Central memory CD8-positive, alpha-beta T cell (primary cell): ENCODE measurements around the gene NIPAL4.
"Not testable (repeated sequence)": the region's sequence is repeated elsewhere in the genome, so short reads cannot be mapped to it uniquely, and the experiment has no call there.

Experiments used
- ATAC-seq: fragments of 150-1000 bp; cut with Tn5 transposase; replicated peaks from 2 replicates; pipeline ENCODE4 v1.10.0; 2022; ENCODE audit warnings: mild to moderate bottlenecking, moderate FRiP score, moderate number of reproducible peaks; ENCODE audit not compliant: poor library complexity, severe bottlenecking; ENCODE audit errors: extremely low read depth
- DNase-seq, 2 donors: peaks; one replicate each; pipeline ENCODE4 v3.0.0; 2021; ENCODE audit warnings: low spot score in 2 of 2
- H3K27ac Mint-ChIP-seq: one replicate; pipeline ENCODE4 v1.8.0; 2022; ENCODE audit warnings: low read depth, mild to moderate bottlenecking, moderate library complexity, mixed read lengths
- H3K27me3 Mint-ChIP-seq: one replicate; pipeline ENCODE4 v1.8.0; 2022; ENCODE audit warnings: mixed read lengths
- H3K36me3 Mint-ChIP-seq: one replicate; pipeline ENCODE4 v1.8.0; 2022; ENCODE audit warnings: mild to moderate bottlenecking, moderate library complexity, mixed read lengths; ENCODE audit not compliant: insufficient read depth
- H3K4me1 Mint-ChIP-seq: one replicate; pipeline ENCODE4 v1.8.0; 2022; ENCODE audit warnings: mixed read lengths
- H3K4me3 Mint-ChIP-seq: one replicate; pipeline ENCODE4 v1.8.0; 2022; ENCODE audit warnings: mild to moderate bottlenecking, moderate library complexity, mixed read lengths
- H3K9me3 Mint-ChIP-seq: one replicate; pipeline ENCODE4 v1.8.0; 2022; ENCODE audit warnings: mixed read lengths

NIPAL4 gene

DNA sequence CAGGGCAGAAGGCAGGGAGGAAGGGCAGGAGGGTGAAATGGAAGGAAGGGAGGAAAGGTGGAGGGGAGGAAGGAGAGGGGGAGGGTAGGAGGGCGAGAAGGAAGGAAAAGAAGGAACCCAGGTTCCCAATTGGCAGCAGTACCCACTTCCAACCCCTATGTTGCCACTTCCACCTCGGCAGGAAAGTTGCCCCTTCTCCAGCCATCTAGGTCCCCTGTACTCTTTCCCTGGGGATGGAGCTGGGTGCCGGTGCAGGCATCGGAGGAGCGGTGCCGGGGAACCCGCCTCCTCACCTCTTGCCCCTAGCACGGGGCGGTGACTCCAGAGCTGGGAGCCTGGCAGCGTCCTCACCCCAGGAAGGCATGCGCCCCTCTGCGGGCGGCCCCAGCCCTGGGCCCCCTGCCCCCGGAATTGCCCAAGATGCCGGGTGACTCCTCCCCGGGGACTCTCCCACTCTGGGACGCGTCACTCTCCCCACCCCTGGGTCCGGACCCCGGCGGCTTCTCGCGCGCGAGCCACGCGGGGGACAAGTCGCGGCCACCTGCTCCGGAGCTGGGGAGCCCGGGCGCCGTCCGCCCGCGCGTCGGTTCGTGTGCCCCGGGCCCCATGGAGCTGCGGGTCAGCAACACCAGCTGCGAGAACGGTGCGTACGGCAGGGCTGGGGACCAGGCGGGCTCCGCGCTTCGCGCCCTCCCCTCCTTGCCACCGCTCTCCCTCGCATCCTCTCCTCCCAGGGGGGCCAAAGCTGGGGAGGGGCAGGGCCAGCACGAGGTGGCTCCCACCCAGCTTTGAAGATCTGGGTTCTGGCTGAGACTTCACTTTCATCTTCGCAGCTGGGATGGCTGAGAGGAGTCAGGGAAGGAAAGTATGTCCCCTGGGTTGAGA lies at the start of gene NIPAL4:
Gene NIPAL4 (plus strand): TSS at position 499 of the 885 bp plus-strand sequence. CDS start 108 bp downstream, at position 607.
- peaks cover 15% of the 10 kb centered on the region for H3K27me3 Mint-ChIP-seq

DNA sequence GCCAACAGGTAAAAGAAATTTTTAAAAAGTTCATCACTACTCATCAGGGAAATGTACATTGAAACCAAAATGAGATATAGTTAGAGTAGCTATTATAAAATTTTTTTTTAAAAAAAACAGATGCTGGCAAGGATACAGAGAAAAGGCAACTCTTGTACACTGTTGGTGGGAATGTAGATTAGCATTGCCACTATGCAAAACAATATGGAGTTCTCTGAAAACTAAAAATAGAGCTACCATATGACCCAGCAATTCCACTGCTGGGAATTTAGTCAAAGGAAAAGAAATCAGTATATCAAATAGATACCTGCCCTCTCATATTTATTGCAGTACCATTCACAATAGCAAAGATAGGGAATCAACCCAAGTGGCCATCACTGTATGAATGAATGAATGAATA lies 44.2 kb upstream of the NIPAL4 start:
- no peaks in the 10 kb centered on the region for H3K36me3 Mint-ChIP-seq
- no peak overlapping the region for H3K4me3 Mint-ChIP-seq
- H3K9me3 Mint-ChIP-seq = no peaks in the 10 kb centered on the region
- ATAC-seq = no peak
- H3K4me1 Mint-ChIP-seq = no peaks in the 10 kb centered on the region
- no peak for DNase-seq
- H3K27me3 Mint-ChIP-seq = peaks cover 41% of the 10 kb centered on the region
- H3K27ac Mint-ChIP-seq = no peak overlapping the region

More for the DNA sequence above, at the start of gene NIPAL4:
- peaks cover 18% of the 10 kb centered on the region for H3K4me1 Mint-ChIP-seq
- H3K4me3 Mint-ChIP-seq = peak within 1 kb of the TSS; percentile 63
- no peak for DNase-seq
- H3K36me3 Mint-ChIP-seq = no peaks in the 10 kb centered on the region
- H3K9me3 Mint-ChIP-seq = no peaks in the 10 kb centered on the region
- H3K27ac Mint-ChIP-seq = peak within 1 kb of the TSS; percentile 42
- no peak for ATAC-seq

DNA sequence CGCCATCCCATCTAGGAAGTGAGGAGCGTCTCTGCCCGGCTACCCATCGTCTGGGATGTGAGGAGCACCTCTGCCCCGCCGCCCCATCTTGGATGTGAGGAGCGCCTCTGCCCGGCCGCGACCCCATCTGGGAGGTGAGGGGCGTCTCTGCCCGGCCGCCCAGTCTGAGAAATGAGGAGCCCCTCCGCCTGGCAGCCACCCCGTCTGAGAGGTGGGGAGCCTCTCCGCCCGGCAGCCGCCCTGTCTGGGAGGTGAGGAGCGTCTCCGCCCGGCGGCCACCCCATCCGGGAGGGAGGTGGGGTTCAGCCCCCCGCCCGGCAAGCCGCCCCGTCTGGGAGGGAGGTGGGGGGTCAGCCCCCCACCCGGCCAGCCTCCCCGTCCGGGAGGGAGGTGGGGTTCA lies 40.5 kb upstream of the NIPAL4 start:
- H3K27me3 Mint-ChIP-seq = peaks cover 15% of the 10 kb centered on the region
- H3K27ac Mint-ChIP-seq, ATAC-seq, H3K4me3 Mint-ChIP-seq, H3K9me3 Mint-ChIP-seq, DNase-seq, H3K36me3 Mint-ChIP-seq, H3K4me1 Mint-ChIP-seq: not testable (repeated sequence)

DNA sequence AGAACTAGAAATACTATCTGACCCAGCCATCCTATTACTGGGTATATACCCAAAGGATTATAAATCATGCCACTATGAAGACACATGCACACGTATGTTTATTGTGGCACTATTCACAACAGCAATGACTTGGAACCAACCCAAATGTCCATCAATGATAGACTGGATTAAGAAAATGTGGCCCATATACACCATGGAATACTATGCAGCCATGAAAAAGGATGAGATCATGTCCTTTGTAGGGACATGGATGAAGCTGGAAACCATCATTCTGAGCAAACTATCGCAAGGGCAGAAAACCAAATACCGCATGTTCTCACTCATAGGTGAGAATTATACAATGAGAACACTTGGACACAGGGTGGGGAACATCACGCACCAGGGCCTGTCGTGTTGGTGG lies 30.1 kb upstream of the NIPAL4 start:
- not testable (repeated sequence) for H3K9me3 Mint-ChIP-seq, H3K4me1 Mint-ChIP-seq, H3K27me3 Mint-ChIP-seq, H3K36me3 Mint-ChIP-seq, H3K4me3 Mint-ChIP-seq, ATAC-seq, DNase-seq, H3K27ac Mint-ChIP-seq

DNA sequence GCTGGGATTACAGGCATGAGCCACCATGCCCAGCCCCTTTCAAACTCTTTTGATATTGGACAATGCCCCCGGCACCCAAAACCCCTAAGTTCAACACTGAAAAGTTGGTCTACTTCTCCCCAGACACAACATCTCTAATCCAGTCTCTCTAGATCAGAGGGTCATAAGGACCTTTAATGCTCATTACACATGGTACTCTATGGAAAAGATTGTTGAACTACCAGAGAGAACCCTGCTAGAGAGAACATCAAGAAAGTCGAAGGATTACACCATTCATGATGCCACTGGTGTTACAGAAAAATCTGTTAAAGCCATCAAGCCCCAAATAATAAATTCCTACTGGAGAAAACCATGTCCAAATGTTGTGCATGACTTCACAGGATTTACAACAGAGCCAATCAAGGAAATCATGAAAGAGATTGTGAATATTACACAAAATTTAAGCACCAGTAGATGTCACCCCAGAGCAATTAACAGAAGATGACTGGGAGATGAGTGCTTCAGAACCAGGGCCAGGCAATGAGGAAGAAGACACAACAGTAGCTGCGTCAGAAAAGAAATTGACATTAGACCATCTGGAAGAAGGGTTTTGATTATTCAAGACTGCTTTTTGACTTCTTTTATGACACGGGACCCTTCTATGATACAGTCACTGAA lies 28.3 kb upstream of the NIPAL4 start:
- H3K27me3 Mint-ChIP-seq = peaks cover 24% of the 10 kb centered on the region
- no peak for DNase-seq
- ATAC-seq = peak; percentile 76
- H3K4me1 Mint-ChIP-seq = peaks cover 6% of the 10 kb centered on the region
- peaks cover 3% of the 10 kb centered on the region for H3K36me3 Mint-ChIP-seq
- H3K4me3 Mint-ChIP-seq = no peak overlapping the region
- H3K9me3 Mint-ChIP-seq = no peaks in the 10 kb centered on the region
- H3K27ac Mint-ChIP-seq = no peak overlapping the region

DNA sequence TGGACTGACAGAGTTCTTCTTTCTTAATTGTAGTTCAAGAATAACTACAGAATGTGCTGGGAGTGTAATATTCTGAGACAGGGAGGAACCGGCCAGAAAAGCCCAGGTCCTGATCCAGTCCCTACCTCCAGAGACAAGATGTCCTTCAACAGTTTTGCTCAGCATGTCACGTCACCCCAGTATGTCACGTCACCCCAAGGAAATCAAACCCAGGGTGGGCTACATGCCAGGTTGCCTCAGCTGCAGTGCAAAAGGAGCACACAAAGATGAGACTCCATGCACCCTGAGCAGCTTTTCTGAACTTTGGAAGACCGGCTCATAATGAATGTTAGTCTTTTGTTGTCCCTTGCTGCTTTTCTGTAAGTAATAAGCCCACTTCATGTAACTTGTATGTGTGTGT lies 25.9 kb upstream of the NIPAL4 start:
- peaks cover 3% of the 10 kb centered on the region for H3K36me3 Mint-ChIP-seq
- DNase-seq (no peak), ATAC-seq (no peak)
- H3K4me1 Mint-ChIP-seq = peaks cover 6% of the 10 kb centered on the region
- no peak overlapping the region for H3K27ac Mint-ChIP-seq
- H3K27me3 Mint-ChIP-seq = peaks cover 24% of the 10 kb centered on the region
- no peaks in the 10 kb centered on the region for H3K9me3 Mint-ChIP-seq
- H3K4me3 Mint-ChIP-seq = no peak overlapping the region

DNA sequence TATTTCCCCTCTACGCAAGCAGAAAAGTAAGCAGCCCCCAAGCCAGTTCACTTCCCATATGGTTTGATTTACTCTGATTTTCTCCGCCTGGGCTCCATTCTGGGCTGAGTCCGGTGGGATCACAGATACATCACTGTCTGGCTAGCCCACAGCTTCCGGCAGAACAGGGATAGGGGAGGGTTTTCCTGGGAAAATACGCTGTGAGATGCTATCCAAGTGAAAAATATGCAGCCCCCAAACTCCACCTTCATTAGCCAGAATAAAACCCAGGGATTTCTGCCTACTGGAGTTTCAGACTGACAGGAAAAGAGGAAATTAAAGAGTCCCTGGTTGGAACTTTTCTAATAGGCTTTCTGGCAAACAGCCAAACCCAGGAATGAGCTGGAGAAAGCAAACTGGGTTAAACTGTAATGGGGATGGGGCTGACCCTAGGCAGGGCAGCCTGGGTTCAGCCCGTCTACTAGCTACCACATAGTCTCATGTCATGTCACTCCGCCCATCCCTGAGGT lies 16.9 kb upstream of the NIPAL4 start:
- Mint-ChIP-seq H3K27ac (no peak overlapping the region), H3K27me3 (no peaks in the 10 kb centered on the region), H3K9me3 (no peaks in the 10 kb centered on the region), H3K4me1 (no peaks in the 10 kb centered on the region), H3K36me3 (no peaks in the 10 kb centered on the region), H3K4me3 (no peak overlapping the region)
- no peak for ATAC-seq
- no peak for DNase-seq

DNA sequence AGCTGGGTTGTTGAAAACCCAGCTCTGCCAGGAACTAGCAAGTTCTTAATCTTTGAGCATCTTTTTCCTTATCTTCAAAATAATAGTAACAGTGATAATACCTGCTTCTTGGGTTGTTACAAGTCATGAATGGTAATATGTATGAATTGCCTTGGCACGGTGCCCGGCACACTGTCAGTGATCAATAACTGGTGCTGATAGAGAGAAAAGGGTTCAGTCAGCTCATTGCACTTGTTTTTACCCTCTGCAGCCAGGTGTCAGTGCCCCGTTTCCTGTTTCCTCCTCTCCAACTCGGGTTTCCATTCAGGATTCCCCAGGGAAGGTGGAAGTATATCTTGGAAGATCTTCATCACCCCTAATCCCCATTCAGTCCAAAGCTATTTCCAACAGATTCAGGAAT lies 15.8 kb upstream of the NIPAL4 start:
- no peak overlapping the region for H3K27ac Mint-ChIP-seq
- H3K27me3 Mint-ChIP-seq = no peaks in the 10 kb centered on the region
- no peaks in the 10 kb centered on the region for H3K4me1 Mint-ChIP-seq
- no peaks in the 10 kb centered on the region for H3K9me3 Mint-ChIP-seq
- H3K4me3 Mint-ChIP-seq = no peak overlapping the region
- DNase-seq (no peak), ATAC-seq (no peak)
- no peaks in the 10 kb centered on the region for H3K36me3 Mint-ChIP-seq

DNA sequence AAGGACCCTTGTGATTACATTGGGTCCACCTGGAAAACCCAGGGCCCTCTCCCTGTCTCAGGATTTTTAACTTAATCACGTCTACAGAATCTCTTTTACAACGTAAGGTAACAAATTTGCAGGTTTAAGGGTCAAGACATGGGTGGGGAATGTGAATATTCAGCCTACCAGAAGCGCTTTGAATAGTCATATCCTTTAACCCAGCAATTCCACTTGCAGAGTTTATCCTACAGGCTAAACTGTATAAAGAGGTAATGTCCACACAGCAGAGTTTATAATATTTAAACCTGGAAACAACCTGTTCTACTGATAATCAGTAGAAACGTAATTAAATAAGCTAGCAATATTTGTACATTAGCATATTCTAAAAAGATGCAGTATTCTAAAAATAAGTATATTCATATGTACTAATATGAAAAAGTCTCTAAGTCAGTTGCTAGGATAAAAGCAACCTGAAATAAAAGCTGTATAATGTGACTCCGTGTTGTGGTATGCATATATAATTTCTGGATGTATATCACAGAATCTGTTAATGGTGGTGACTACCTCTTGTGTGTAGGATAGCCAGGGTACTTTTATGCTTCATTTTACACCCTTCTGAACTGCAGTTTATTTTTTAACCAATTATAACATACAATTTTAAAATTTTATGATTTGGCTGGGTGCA lies 14.1 kb upstream of the NIPAL4 start:
- ATAC-seq (no peak), DNase-seq (no peak)
- no peaks in the 10 kb centered on the region for H3K27me3 Mint-ChIP-seq
- no peaks in the 10 kb centered on the region for H3K4me1 Mint-ChIP-seq
- H3K4me3 Mint-ChIP-seq = no peak overlapping the region
- no peak overlapping the region for H3K27ac Mint-ChIP-seq
- H3K9me3 Mint-ChIP-seq = no peaks in the 10 kb centered on the region
- no peaks in the 10 kb centered on the region for H3K36me3 Mint-ChIP-seq

DNA sequence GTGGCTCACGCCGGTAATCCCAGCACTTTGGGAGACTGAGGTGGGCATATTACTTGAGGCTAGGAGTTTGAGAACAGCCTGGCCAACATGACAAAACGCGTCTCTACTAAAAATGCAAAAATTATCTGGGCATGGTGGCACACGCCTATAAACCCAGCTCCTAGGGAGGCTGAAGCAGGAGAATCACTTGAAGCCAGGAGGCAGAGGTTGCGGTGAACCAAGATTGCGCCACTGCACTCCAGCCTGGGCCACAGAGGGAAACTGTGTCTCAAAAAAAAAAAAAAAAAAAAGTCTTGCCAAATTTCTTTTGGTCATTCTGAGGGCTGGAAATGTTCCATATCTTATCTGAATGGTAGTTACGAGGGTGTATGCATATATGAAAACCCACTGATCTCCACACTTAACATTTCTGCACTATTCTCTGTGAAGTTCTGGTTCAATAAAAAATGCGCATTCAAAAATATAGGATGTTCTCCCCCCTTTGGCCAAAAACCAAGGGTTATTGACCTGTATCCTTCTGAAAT lies 13.5 kb upstream of the NIPAL4 start:
- Mint-ChIP-seq H3K9me3 (no peaks in the 10 kb centered on the region), H3K4me3 (no peak overlapping the region), H3K4me1 (no peaks in the 10 kb centered on the region), H3K36me3 (no peaks in the 10 kb centered on the region), H3K27me3 (no peaks in the 10 kb centered on the region), H3K27ac (no peak overlapping the region)
- DNase-seq (no peak), ATAC-seq (no peak)

DNA sequence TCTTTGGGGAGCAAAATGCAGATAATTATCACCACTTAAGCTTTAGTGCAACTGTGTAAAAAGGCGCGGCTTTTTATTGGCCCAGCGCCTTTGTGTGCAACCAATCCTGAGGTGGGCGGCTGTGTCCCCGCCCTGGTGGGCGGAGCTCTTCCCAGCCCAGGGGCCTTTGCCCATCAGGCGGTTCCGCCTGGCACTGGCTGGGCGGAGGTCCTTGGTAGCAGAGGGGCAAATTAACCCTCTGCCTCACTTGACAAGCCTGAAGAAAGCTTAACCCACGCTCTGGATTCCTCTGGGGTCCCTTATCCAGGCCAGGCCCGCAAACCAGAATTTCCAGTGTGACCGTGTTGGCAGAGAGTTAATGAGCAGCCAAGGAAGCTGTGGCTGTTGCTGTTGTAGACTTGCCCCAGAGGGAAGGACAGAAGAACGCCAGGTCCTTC lies 12.8 kb upstream of the NIPAL4 start:
- no peak overlapping the region for H3K4me3 Mint-ChIP-seq
- no peaks in the 10 kb centered on the region for H3K27me3 Mint-ChIP-seq
- H3K4me1 Mint-ChIP-seq = no peaks in the 10 kb centered on the region
- no peaks in the 10 kb centered on the region for H3K36me3 Mint-ChIP-seq
- DNase-seq (no peak), ATAC-seq (no peak)
- no peak overlapping the region for H3K27ac Mint-ChIP-seq
- H3K9me3 Mint-ChIP-seq = no peaks in the 10 kb centered on the region

DNA sequence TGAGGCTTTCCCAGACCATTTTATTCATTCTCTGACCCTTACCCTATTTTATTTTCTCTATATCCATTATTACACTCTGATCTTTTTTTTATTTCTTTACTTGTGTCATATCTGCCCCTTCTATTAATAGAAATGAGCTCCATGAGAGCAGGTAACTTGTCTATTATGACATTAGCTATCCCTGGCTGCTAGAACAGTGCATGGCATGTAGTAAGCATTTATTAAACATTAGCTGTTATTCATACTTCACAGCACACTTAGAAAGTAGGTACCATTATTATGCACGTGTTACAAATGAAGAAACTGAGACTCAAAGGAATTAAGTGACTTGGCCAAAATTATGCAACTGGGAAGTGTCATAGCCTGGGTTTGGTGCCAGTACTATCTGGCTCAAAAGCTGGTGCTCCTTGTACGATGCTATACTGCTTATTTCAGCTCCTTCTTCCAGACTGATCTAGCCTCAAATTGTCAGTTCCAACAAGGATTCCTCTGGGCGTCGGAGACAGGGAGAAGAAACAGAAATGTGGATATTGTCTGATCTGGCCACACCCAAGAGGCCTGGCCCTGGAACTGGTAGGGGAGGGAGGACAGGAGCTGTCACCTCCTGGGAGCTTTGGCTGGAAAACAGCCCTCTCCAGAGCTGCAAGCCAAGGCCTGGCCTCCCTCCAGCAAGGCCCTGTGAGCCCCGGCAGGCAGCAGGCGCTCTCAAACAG lies 10.8 kb upstream of the NIPAL4 start:
- no peaks in the 10 kb centered on the region for H3K36me3 Mint-ChIP-seq

More for the DNA sequence above, 10.8 kb upstream of the NIPAL4 start:
- Mint-ChIP-seq H3K27ac (no peak overlapping the region), H3K4me3 (no peak overlapping the region), H3K4me1 (no peaks in the 10 kb centered on the region), H3K9me3 (no peaks in the 10 kb centered on the region), H3K27me3 (no peaks in the 10 kb centered on the region)
- no peak for DNase-seq
- no peak for ATAC-seq
